Renal pelvis (tissue), 4 donors: ENCODE data around the gene MARK1. TPM values are rescaled to one million over a fixed set of nuclear protein-coding genes. Genes with fewer than 3 reads are reported as not detected.
"Not testable (repeated sequence)": the region's sequence is repeated elsewhere in the genome, so short reads cannot be mapped to it uniquely, and the experiment has no call there.

ENCODE experiments used
- DNase-seq: peaks from one replicate; pipeline ENCODE4 v3.0.0-alpha.2; 2013
- polyA plus RNA-seq, 3 donors: library from polyadenylated mRNA; unstranded; fragments of 120-200 nt; gene quantifications; one replicate each; pipeline ENCODE4 v1.2.1, GENCODE V29; 2013; ENCODE audit not compliant: insufficient read length in 3 of 3

Gene MARK1
- polyA plus RNA-seq, 3 donors = 10.3 to 11.5 (median 10.4) TPM

DNA sequence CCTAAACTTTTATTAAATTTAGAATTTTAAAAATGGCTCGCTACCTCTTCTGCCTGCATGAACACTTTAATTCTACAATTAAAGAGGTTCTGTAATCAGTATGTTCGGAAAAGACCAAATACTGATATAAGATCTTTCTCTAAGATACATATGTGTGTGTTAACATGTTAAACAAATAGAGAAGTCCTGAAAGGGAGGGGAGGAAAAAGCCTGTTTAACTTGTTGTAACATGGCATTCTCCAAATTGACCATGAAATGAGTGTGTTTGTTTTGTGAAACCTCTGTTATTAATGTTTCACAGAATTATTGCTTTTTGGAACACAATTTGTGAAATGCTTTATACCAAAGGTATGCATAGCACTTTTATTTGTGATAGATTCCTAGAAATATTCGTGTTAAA lies 77.0 kb downstream of the MARK1 start:
- DNase-seq = no peak

DNA sequence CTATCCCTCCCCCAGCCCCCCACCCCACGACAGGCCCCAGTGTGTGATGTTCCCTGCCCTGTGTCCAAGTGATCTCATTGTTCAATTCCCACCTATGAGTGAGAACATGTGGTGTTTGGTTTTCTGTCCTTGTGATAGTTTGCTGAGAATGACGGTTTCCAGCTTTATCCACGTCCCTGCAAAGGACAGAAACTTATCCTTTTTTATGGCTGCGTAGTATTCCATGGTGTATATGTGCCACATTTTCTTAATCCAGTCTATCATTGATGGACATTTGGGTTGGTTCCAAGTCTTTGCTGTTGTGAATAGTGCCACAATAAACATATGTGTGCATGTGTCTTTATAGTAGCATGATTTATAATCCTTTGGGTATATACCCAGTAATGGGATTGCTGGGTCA lies 77.7 kb downstream of the MARK1 start:
- DNase-seq = not testable (repeated sequence)

DNA sequence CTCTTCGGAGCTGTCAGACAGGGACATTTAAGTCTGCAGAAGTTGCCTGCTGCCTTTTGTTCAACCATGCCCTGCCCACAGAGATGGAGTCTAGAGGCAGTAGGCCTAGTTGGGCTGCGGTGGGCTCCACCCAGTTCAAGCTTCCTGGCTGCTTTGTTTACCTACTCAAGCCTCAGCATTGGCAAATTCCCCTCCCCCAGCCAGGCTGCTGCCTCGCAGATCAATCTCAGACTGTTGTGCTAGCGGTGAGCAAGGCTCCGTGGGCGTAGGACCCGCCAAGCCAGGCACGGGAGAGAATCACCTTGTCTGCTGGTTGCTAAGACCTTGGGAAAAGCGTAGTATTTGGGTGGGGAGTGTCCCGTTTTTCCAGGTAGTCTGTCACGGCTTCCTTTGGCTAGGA lies 83.2 kb downstream of the MARK1 start:
- not testable (repeated sequence) for DNase-seq

DNA sequence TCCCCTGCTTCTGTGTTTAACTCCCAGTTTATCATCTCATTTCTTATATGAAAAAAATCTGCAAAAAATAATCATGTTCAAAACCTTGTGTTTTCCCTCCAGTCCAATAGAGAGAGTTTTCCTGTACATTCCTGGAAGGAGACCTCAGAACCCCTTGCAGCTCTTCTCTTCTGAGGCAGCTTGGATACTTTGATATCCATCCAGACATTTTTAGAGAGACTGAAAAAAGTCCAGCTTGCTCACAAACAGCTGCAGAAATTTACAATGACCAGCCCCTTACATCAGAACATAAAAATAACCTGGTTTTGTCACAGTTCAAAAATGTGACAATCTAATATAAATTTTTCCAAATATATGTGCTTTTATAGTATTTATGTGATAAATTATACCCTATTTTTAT lies 88.9 kb downstream of the MARK1 start:
- no peak for DNase-seq

DNA sequence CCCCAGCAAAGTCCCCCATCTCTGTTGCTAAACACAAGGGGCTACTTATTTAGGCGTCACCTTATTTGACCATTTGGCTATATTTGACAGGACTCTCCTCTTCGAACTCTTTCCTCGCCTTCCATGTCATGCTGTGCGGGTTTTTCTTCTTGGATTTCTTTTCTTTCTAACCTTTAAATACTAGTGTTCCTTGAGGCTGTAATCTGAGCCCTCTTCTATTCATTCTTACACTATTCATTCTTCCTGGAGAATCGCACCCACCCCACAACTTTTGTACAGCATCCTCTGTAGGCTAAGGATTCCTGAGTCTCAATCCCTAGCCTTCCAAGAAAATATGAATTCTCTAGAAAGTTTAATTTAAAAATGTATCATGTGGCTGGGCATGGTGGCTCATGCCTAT lies 100.5 kb downstream of the MARK1 start:
- DNase-seq = no peak

DNA sequence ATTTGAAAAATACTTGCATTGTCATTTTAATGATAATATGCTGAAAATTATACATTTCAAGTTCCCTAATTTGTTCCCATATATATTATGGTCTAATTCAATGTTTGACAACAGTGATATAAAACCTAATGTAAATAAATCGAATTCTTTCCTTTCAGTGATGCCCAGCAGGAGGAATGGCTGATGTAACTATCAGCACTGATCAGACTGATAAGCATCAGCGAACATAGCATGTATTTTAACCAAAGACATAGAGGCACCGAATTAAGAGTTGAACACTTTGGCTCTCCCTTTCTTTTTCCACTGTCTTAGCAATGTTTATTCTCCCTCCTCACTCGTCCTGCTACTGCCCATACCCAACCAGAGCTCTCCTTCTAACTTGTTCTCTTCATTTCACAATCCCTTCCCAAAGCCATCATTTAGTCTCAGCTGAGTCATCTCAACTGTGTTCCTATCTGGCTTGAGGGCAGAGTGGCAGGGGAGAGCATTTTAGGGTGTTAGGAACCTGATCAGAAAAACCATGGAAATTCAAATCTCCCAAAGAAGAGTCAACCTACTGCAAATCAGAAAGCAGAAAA lies 103.4 kb downstream of the MARK1 start:
- DNase-seq = no peak

DNA sequence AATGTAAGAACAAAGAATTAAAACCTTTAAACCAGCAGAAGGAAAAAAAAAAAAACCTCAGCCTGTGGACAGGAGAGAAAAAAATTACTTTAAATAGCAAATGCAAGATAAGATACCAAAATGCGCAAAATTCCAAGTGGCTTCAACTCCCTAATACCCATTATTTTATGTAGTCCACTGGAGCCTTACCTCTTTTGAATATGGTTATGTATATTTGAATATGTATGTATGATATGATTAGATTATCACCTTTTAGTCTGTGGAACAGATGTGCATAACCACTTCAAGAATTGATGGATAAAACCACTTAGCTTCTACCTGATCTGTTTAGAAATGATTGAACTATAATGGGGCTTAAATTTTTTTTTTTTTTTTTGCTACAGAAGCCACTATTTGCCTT lies 109.8 kb downstream of the MARK1 start:
- DNase-seq = no peak

DNA sequence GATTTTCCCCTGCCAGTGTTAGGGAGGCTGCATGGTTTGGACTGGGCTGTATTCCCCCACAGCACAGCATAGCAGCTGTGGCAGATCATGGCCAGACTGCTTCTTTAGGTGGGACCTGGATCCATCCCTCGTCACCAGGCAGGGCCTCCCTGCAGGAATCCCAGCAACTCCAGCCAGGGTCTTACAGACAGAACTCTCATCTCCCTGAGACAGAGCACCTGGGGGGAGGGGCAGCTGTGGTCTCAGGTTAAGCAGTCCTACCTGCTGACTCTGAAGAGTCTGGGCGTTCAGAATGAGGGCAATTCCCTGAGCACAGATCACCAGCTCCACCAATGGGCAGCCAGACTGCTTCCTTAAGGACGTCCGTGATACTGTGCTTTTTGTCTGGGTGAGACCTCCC lies 114.3 kb downstream of the MARK1 start:
- DNase-seq = no peak

DNA sequence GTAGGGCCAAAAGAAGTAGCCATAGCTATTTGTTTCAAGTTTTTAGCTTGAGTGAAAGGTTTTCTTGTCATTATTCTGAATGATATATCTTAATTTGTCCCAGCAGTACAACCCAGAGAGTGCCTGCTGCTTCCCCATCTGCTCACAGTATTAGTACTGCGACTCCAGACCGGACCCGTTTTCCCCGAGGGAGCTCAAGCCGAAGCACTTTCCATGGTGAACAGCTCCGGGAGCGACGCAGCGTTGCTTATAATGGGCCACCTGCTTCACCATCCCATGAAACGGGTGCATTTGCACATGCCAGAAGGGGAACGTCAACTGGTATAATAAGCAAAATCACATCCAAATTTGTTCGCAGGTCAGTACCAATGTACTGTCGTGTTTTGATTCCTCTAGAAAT lies 125.1 kb downstream of the MARK1 start:
- no peak for DNase-seq

DNA sequence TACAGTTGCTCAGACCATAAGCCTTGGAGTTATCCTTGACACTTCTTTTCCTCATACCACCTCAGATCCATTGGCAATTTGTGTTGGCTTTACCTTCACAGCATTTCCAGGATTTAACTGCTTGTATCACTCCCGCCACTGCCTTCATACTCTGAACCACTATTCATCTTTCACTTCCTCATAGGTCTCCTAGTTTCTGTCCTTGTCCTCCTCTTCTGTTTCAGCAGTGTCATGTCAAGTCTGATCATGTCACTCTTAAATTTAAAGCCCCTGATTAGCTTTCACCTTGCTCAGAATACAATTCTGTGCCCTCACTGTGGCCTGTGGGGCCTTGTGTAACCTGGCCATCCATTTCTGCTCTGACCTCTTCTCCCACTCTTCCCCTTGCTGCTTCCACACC lies 127.6 kb downstream of the MARK1 start:
- no peak for DNase-seq

DNA sequence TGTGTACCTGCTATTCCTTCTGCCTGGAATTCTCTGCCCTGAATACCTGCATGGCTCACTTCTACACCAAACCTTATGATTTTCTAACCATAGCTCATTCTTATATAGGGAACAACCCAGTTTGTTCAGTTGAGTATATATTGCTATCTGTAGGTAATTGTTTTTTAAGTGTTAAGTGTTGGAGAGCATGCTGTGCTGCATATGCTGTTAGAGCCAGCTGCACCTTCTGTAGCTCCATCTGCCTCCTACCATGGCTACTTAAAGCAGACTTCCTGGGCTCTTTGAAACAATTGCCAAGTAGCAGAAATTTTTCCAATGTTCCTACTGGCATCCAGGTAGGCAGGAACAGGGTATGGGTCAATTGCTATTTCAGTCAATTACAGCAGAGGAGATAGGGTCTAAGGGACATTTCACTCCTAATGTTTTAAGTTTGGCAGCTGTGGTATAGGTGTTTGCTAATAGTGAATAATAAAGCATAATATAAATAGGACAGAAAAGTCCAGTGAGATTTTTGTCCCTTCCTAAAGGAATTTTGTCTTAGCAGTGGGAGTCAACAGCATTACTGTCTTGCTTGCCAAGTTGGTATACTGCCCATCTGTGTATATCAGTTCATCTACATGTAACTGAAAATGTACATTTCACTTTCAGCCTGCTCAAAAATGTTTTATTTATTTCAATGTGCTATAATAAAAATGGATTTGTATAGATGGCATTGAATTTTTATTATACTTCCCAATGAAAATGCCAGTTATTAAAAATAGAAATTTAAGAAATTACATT lies 128.2 kb downstream of the MARK1 start:
- no peak for DNase-seq

DNA sequence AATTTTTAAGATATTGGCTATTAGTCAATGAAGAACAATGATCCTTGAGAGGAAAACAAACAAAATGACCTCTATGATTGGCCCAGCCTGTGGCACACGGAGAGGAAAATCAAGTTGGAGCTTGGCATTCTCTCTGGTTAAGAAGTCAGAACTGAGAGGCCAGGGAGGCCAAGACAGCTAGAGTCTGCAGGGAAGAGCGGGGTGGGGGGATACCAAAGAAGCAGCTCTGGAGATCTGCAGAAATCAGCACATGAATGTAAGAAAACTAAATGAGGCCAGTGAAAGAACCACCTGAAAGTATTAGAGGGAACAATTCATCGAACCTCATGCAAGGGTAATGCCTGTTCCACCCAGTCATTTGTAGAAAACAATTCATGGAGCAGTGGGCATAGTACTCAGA lies 138.4 kb downstream of the MARK1 start:
- no peak for DNase-seq

DNA sequence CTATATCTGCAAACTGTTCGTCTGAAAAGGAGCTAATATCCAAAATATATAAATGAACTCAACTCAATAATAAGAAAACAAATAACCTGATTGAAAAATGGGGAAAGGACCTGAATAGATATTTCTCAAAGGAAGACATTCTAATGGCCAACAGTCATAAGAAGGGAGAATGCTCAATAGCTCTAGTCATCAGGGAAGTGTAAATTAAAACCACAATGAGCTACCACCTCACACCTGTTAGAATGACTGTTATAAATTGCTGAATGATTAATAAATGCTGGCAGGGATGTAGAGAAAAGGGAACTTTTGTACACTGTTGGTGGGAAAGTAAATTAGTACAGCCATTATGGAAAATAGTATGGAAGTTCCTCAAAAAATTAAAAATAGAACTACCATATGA lies 141.1 kb downstream of the MARK1 start:
- DNase-seq = no peak

DNA sequence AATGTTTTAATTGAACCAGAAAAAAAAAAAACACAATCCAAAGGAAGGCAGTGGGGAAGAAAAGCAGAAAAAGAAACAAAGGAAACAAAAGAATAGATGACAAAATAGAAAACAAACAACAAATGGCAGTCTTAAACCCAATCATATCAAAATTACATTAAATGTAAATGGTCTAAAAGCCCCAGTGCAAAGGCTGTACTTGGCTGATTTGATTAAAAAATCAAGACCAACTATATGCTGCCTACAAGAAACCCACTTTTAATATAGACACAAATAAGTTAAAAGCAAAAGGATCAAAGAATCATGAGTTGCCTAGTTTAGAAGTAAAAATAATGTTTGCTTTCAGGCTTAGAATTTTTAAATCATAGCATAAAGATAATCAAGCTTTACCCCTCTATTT lies 142.4 kb downstream of the MARK1 start:
- no peak for DNase-seq

DNA sequence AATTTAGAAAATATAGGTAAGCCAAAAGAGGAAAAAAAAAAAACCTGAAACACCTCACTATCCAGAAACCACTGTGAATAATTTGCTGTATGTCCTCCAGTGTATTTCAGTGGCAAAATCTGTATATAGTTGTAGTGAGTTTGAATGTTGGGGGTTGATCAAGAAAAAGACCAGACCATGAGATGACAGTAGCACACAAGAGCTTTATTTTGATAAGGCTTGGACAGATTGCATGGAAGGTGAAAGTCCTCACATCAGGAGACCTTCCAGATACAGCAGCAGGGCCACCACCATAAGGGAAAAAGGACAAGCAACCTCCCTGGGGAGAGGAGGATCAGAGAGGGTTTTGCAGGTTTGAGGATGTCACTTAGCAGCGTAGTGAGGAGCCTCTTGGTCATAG lies 146.0 kb downstream of the MARK1 start:
- no peak for DNase-seq

DNA sequence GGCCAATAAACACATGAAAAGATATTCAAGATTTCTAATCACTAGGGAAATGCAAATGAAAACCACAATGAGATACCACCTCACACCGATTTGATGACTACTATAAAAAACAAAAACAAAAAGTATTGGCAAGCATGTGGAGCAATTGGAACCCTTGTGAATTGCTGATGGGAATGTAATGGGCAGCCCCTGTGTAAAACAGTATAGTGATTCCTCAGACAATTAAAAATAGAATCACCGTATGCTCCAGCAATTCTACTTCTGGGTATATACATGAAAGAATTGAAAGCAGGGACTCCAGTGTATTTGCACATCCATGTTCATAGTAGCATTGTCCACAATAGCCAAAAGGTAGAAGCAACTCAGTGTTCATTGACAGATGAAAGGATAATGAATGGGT lies 149.3 kb downstream of the MARK1 start:
- DNase-seq = no peak

DNA sequence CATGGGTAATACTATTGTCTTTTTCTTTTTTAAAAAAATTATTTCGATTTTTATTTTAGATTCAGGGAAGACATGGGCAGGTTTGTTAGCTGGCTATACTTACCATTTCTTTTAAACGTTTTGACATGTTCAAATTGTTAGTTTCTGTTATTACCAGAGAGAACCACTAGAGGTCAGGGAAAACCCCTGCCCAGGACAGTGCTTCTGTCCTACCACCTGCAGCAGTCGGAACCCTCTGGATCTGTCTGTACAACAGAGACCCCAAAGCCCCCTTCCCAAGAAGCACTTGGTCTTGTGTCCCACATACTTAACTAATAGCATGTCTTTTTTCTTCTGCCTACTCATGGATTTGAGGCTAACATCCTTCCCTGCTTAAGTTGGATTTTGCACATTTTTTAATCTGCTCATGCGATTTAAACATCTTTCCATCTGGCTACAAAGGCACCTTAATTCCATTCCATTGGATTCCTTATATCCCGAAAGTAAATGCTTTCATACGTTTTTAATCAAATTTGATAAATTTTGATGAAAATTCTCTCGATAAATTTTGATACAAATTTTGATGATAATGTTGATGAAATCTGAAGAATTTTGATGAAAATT lies 152.2 kb downstream of the MARK1 start:
- DNase-seq = peak; percentile 26

DNA sequence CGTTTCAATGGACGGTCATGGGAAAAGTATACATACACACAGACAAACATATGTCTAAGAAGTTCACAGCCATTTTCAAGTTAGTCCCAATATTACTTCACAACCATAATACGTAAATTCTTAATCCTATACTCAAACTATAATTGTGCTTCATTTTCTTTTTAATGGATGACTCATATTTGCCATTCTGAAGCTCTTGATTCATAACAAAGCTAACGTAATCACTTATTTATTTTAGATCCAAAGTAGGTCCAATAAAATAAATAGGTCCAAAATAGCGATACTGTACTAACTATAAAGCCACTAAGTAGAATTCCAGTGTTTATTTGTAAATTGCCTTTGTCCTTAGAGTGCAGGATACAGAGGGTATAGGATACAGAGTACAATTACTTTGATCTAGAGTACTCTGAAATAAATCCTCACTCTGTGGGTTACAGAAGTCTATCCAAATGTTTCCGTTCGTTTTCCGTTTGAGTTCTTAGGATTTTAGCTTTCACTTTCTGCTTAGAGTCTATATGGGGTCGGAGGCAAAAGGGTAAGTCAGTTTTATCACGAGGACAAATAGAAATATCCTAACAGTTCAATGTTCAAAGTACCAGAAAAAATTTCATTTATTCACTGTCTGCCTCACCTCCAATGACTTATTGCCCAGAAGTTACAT lies 153.4 kb downstream of the MARK1 start:
- DNase-seq = no peak

DNA sequence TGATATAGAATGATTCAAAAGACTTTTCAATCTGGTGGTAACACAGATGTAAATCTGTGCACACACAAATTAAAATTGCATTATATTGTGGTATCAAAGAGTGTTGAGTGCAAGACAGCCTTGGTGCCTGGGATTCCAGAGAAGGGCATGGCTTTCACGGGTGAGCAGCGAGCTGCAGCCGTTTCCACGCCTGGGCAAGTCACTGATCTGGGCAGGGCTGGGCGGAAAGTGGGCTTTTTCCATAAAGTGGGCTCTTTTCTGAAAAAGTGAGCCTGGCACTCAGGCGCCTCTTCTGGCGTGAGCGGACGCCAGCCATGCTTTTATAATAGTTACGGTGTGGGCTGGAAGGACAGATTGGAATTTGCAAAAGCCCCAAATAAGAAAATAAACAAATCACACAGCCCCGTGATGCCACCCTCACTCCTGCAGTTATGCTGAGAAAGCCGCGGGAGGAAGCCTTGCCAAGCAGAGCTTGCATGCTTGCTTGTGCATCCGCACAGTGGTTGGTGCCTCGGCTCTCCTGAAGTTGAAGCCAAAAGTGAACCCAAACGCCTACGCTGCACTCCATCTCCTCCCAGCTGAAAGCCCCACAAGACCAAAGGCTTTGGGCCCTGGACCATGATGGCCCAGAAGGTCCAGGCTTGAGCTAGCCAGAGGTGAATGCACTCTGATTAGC lies 155.1 kb downstream of the MARK1 start:
- DNase-seq = no peak

DNA sequence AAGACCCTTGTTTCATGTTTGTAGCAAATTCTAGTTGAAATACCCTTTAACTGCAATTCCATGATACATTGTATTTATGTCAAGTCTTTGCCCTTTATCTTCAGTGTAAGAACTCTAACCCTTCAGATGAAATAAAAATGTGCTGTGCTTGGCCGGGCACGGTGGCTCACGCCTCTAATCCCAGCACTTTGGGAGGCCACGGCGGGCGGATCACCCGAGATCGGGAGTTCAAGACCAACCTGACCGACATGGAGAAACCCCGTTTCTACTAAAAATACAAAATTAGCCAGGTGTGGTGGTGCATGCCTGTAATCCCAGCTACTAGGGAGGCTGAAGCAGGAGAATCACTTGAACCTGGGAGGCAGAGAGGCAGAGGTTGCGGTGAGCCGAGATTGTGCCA lies 155.8 kb downstream of the MARK1 start:
- not testable (repeated sequence) for DNase-seq

DNA sequence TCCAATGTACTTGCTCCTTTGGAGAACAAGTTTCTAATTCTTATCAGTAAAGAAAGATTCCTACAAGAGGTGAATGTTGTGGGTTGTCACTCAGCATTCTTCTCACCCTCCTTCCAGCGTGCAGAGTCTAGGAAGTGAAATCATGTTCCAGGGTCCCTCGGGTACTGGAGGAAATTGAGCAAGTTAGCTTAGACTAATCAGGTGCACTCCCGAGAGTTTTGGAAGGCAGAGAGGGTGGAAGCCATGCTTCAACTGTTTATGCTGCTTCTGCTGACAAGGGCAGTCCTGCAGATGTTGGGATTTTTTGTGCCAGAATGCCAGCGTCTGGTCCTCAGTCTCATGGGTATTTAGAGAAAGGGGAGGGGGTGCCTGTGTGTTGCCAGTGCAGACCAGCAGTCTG lies 157.0 kb downstream of the MARK1 start:
- DNase-seq = no peak

DNA sequence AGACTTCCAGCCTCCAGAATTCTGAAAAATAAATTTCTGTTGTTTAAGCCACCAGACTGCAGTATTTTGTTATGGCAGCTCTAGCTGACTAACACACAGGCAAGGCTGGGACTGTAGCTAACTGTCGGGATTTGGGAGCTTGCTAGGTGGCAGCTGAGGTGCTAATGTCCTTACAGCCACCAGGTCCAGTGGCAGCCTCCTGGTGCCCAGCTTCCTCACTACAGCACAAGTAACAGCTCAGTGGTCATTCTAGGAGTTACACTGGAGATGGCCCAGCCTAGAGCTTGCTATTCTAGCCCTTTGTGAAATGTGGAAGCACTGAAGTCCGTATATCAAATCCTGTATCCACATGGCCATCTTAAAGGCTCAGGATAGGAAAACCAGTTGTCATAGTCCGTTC lies 157.9 kb downstream of the MARK1 start:
- no peak for DNase-seq

DNA sequence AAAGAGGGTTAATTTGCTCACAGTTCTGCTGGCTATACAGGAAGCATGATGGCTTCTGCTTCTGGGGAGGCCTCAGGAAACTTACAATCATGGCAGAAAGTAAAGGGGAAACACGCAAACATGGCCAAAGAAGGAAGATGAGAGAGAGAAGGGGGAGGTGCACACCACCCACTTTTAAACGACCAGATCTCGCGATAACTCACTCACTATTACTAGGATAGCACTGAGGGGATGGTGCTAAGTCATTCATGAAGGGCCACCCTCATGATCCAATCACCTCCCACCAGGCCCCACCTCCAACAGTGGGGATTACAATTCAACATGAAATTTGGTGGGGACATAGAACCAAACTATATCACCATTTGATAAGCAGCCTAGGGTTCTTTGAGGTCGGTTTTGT lies 159.9 kb downstream of the MARK1 start:
- no peak for DNase-seq
